ENCODE results near the gene STATH. TPM values are rescaled to one million over a fixed set of nuclear protein-coding genes. Genes with fewer than 3 reads are reported as not detected.
"Not testable (repeated sequence)": the region's sequence is repeated elsewhere in the genome, so short reads cannot be mapped to it uniquely, and the experiment has no call there.

STATH gene
- polyA plus RNA-seq, 4 donors: 0.34 to 0.69 (median 0.47) TPM

DNA sequence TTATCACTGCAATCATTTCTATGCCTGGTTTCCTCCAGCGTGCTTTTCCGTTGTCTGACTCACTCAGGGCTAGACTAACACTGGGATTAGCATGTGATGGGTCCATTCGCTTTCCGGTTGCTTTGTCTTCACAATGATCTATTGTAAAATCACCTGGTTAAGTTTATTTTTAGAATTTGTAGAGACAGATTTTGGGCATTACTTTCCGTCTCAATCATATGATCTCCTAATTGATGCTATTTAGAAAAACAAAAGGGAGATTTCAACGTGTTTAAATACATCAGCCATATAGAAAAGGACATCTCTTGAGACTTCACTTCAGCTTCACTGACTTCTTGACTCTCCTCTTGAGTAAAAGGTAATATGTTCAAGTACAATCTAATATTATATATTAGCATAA lies 54.4 kb downstream of the STATH start, which contains the start of gene HTN1:
TSS of gene HTN1 (plus strand) at position 301 of the 400 bp plus-strand sequence. CDS start 2,639 bp downstream, outside the sequence.
- not testable (repeated sequence) for DNase-seq (ENCODE audit: low read depth in 4 of 4, low spot score in 2 of 4)

Other genes starting within 250 kb of the STATH start
- under 1 TPM; 0.51 to 0.90 (median 0.68) TPM for gene SULT1B1, start 235.3 kb upstream of the STATH start, polyA plus RNA-seq (ENCODE audit: insufficient read length in 4 of 4)
- gene SULT1E1, start 135.8 kb upstream of the STATH start, polyA plus RNA-seq (ENCODE audit: insufficient read length in 4 of 4): 100 to 1,000 TPM; 465 to 570 (median 521) TPM
- gene CSN1S1, start 64.9 kb upstream of the STATH start, polyA plus RNA-seq (ENCODE audit: insufficient read length in 4 of 4): not detected
- not detected for gene CSN2, start 30.2 kb upstream of the STATH start, polyA plus RNA-seq (ENCODE audit: insufficient read length in 4 of 4)
- not detected for gene HTN3, start 32.5 kb downstream of the STATH start, polyA plus RNA-seq (ENCODE audit: insufficient read length in 4 of 4)
- under 1 TPM in 1 of 4 donors, not detected in 3; 0.03 TPM for gene HTN1, start 54.5 kb downstream of the STATH start, polyA plus RNA-seq (ENCODE audit: insufficient read length in 4 of 4)
- gene PRR27, start 158.3 kb downstream of the STATH start, polyA plus RNA-seq (ENCODE audit: insufficient read length in 4 of 4): under 1 TPM; 0.04 to 0.14 (median 0.09) TPM
- gene ODAM, start 199.8 kb downstream of the STATH start, polyA plus RNA-seq (ENCODE audit: insufficient read length in 4 of 4): 1 to 10 TPM in 3 of 4 donors, under 1 TPM in 1; 0.76 to 2.1 (median 1.5) TPM
- 1 to 10 TPM in 3 of 4 donors, under 1 TPM in 1; 0.79 to 1.6 (median 1.4) TPM for gene FDCSP, start 230.2 kb downstream of the STATH start, polyA plus RNA-seq (ENCODE audit: insufficient read length in 4 of 4)
- under 1 TPM in 1 of 4 donors, not detected in 3; 0.16 TPM for gene CSN3, start 246.6 kb downstream of the STATH start, polyA plus RNA-seq (ENCODE audit: insufficient read length in 4 of 4)

Data from left renal cortex interstitium (tissue), 4 donors.